ENCODE results near the gene HOXC4.
"Not testable (repeated sequence)": the region's sequence is repeated elsewhere in the genome, so short reads cannot be mapped to it uniquely, and the experiment has no call there.

- not testable (repeated sequence) for TF ChIP-seq CTCF (IDR thresholded peaks at IDR 0.05; ENCODE audit: control extremely low read depth in 1 of 3, insufficient read depth in 1 of 3, low read depth in 1 of 3, low read length in 3 of 3); SRF (IDR thresholded peaks at IDR 0.05; ENCODE audit: low read depth, low read length); ASH2L (IDR thresholded peaks at IDR 0.05; ENCODE audit: low read length); ATF3 (IDR thresholded peaks at IDR 0.05; ENCODE audit: insufficient read depth, low read depth, low read length); FOSL1 (IDR thresholded peaks at IDR 0.05; ENCODE audit: insufficient read depth, low read depth, low read length); JUN (IDR thresholded peaks at IDR 0.05; ENCODE audit: low read depth, low read length); POLR2AphosphoS5 (IDR thresholded peaks at IDR 0.05; ENCODE audit: low read depth, low read length); YY1 (IDR thresholded peaks at IDR 0.05; ENCODE audit: low read depth, low read length); CHD7 (IDR thresholded peaks at IDR 0.05; ENCODE audit: insufficient replicate concordance, low read length); EP300 (IDR thresholded peaks at IDR 0.05; ENCODE audit: borderline replicate concordance in 1 of 2, low read depth in 2 of 2, low read length in 2 of 2); TCF12 (IDR thresholded peaks at IDR 0.05; ENCODE audit: low read depth, low read length); KDM5A (IDR thresholded peaks at IDR 0.05; ENCODE audit: low read length); POLR2A (IDR thresholded peaks at IDR 0.05; ENCODE audit: control extremely low read depth in 1 of 2, low read depth in 2 of 2, low read length in 2 of 2)
These were observed 35.8 kb downstream of the HOXC4 start for GRCh38 chr12:54089465-54089864.

Data from H1 (cell line).